Measurements from ENCODE around the gene SLC7A1. TPM values are rescaled to one million over a fixed set of nuclear protein-coding genes. Genes with fewer than 3 reads are reported as not detected.

SLC7A1 gene
- total and polyA plus RNA-seq, 3 donors from 2014 or later = 21.4 to 35.7 (median 27.0) TPM

GRCh38 chr13:29464105-29464679 lies 131.3 kb downstream of the SLC7A1 start:
- no peak for DNase-seq
- intact Hi-C loops (cut with DNase I; ENCODE audit: low total_unique reads) = no loop called here
- Histone ChIP-seq H3K4me3 (no peak overlapping the region), H3K27me3 (no peaks in the 10 kb centered on the region), H3K4me1 (peaks cover 6% of the 10 kb centered on the region), H3K27ac (no peak overlapping the region), H3K9me3 (no peaks in the 10 kb centered on the region), H3K36me3 (ENCODE audit: low read depth, missing control alignments) (no peaks in the 10 kb centered on the region)
- TF ChIP-seq, protein P1, sequence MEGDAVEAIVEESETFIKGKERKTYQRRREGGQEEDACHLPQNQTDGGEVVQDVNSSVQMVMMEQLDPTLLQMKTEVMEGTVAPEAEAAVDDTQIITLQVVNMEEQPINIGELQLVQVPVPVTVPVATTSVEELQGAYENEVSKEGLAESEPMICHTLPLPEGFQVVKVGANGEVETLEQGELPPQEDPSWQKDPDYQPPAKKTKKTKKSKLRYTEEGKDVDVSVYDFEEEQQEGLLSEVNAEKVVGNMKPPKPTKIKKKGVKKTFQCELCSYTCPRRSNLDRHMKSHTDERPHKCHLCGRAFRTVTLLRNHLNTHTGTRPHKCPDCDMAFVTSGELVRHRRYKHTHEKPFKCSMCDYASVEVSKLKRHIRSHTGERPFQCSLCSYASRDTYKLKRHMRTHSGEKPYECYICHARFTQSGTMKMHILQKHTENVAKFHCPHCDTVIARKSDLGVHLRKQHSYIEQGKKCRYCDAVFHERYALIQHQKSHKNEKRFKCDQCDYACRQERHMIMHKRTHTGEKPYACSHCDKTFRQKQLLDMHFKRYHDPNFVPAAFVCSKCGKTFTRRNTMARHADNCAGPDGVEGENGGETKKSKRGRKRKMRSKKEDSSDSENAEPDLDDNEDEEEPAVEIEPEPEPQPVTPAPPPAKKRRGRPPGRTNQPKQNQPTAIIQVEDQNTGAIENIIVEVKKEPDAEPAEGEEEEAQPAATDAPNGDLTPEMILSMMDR (IDR thresholded peaks at IDR 0.05) = no peak
- TF ChIP-seq POLR2A (IDR thresholded peaks at IDR 0.05) = no peak
- 81 to 82% methylated on average over 4 of the region's 4 CpGs for WGBS, 2 donors

DNA sequence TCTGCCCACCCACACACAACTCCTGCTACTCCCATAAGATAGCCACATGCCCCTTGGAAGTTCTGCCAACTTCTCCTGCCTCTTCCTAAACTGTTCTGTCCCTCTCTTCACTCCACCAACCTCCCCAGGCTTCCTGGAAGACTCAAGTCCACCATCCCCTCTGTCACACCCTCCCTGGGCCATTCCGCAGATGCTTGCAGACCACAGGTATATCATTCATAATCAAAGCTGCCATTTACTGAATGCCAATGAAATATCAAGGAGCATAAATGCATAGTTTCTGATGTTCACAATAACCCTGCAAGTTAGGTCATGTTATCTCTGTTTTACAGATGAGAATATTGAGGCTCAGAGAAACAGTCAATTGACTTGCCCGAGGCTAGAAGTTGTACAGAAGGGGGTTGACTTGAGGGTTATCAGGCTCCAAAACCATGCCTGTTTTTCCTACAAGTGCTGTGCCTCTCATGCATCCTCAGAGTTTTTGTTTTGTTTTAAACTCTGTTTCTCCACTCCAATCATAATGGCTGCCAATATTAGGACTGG lies 135.6 kb downstream of the SLC7A1 start:
- Histone ChIP-seq H3K4me3 (no peak overlapping the region), H3K27ac (no peak overlapping the region), H3K9me3 (no peaks in the 10 kb centered on the region), H3K27me3 (no peaks in the 10 kb centered on the region), H3K4me1 (no peaks in the 10 kb centered on the region), H3K36me3 (ENCODE audit: low read depth, missing control alignments) (no peaks in the 10 kb centered on the region)
- 94% methylated on average over 2 of the region's 2 CpGs for WGBS, 2 donors
- intact Hi-C loops (cut with DNase I; ENCODE audit: low total_unique reads) = no loop called here
- TF ChIP-seq POLR2A (IDR thresholded peaks at IDR 0.05) = no peak
- TF ChIP-seq, protein P1 (IDR thresholded peaks at IDR 0.05) = no peak
- no peak for DNase-seq
